Measurements from ENCODE around the gene AGFG2. TPM values are rescaled to one million over a fixed set of nuclear protein-coding genes. Genes with fewer than 3 reads are reported as not detected.

Gene AGFG2
- total and polyA plus RNA-seq, 2 of the 13 experiments (the other 11 are each of a cell fraction or from before 2014, with no cell fraction given), result 125 to 132 TPM

GRCh38 chr7:100568896-100569844 is 30.2 kb downstream of the AGFG2 start (continued):
- TF ChIP-seq SIN3B (IDR thresholded peaks at IDR 0.05; ENCODE audit: low read length) (no peak), ZNF350 (CRISPR knock-in tag; IDR thresholded peaks at IDR 0.05; ENCODE audit: borderline replicate concordance, low read depth) (peak; percentile 31; the same call in 1 of the 2 replicates), HOXA3 (CRISPR knock-in tag; IDR thresholded peaks at IDR 0.05) (no peak), ZNF746 (CRISPR knock-in tag; IDR thresholded peaks at IDR 0.05) (peak; percentile 53; the same call in 1 of the 2 replicates), SOX6 (IDR thresholded peaks at IDR 0.05) (no peak), SOX6 (CRISPR knock-in tag; IDR thresholded peaks at IDR 0.05) (0 out of 2 replicates have a peak, but pooled peaks have one; percentile 58), RBM39 (IDR thresholded peaks at IDR 0.05; ENCODE audit: low read depth, low read length, poor library complexity, severe bottlenecking) (no peak), ZNF572 (CRISPR knock-in tag; IDR thresholded peaks at IDR 0.05) (peak; percentile 92; the same call in 1 of the 2 replicates), TARDBP (CRISPR knock-in tag; IDR thresholded peaks at IDR 0.05) (peak; percentile 65), HDAC6 (IDR thresholded peaks at IDR 0.05; ENCODE audit: low read depth, low read length) (no peak), ZFAT (CRISPR knock-in tag; conservative IDR thresholded peaks at IDR 0.05) (no peak), ZKSCAN1 (IDR thresholded peaks at IDR 0.05; ENCODE audit: low read length) (no peak), SAFB2 (CRISPR knock-in tag; IDR thresholded peaks at IDR 0.05; ENCODE audit: borderline replicate concordance, low read depth) (peak; percentile 17), GABPB1 (CRISPR knock-in tag; IDR thresholded peaks at IDR 0.05) (no peak; the same call in 1 of the 2 replicates), NFIB (CRISPR knock-in tag; IDR thresholded peaks at IDR 0.05; ENCODE audit: borderline replicate concordance) (no peak), CHCHD3 (CRISPR knock-in tag; IDR thresholded peaks at IDR 0.05) (no peak), ZNF225 (CRISPR knock-in tag; IDR thresholded peaks at IDR 0.05) (no peak), ZBTB7B (CRISPR knock-in tag; IDR thresholded peaks at IDR 0.05) (peak; percentile 16; the same call in 1 of the 2 replicates), ETV6 (CRISPR knock-in tag; conservative IDR thresholded peaks at IDR 0.05) (no peak), CCDC6 (CRISPR knock-in tag; IDR thresholded peaks at IDR 0.05) (no peak), ZNF546 (CRISPR knock-in tag; conservative IDR thresholded peaks at IDR 0.05) (no peak), ZMYM3 (CRISPR knock-in tag; IDR thresholded peaks at IDR 0.05) (0 out of 2 replicates have a peak, but pooled peaks have one; percentile 8)
- TF ChIP-seq, protein P1, sequence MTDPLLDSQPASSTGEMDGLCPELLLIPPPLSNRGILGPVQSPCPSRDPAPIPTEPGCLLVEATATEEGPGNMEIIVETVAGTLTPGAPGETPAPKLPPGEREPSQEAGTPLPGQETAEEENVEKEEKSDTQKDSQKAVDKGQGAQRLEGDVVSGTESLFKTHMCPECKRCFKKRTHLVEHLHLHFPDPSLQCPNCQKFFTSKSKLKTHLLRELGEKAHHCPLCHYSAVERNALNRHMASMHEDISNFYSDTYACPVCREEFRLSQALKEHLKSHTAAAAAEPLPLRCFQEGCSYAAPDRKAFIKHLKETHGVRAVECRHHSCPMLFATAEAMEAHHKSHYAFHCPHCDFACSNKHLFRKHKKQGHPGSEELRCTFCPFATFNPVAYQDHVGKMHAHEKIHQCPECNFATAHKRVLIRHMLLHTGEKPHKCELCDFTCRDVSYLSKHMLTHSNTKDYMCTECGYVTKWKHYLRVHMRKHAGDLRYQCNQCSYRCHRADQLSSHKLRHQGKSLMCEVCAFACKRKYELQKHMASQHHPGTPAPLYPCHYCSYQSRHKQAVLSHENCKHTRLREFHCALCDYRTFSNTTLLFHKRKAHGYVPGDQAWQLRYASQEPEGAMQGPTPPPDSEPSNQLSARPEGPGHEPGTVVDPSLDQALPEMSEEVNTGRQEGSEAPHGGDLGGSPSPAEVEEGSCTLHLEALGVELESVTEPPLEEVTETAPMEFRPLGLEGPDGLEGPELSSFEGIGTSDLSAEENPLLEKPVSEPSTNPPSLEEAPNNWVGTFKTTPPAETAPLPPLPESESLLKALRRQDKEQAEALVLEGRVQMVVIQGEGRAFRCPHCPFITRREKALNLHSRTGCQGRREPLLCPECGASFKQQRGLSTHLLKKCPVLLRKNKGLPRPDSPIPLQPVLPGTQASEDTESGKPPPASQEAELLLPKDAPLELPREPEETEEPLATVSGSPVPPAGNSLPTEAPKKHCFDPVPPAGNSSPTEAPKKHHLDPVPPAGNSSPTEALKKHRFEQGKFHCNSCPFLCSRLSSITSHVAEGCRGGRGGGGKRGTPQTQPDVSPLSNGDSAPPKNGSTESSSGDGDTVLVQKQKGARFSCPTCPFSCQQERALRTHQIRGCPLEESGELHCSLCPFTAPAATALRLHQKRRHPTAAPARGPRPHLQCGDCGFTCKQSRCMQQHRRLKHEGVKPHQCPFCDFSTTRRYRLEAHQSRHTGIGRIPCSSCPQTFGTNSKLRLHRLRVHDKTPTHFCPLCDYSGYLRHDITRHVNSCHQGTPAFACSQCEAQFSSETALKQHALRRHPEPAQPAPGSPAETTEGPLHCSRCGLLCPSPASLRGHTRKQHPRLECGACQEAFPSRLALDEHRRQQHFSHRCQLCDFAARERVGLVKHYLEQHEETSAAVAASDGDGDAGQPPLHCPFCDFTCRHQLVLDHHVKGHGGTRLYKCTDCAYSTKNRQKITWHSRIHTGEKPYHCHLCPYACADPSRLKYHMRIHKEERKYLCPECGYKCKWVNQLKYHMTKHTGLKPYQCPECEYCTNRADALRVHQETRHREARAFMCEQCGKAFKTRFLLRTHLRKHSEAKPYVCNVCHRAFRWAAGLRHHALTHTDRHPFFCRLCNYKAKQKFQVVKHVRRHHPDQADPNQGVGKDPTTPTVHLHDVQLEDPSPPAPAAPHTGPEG (CRISPR knock-in tag; IDR thresholded peaks at IDR 0.05), result no peak
- TF ChIP-seq, protein P2, sequence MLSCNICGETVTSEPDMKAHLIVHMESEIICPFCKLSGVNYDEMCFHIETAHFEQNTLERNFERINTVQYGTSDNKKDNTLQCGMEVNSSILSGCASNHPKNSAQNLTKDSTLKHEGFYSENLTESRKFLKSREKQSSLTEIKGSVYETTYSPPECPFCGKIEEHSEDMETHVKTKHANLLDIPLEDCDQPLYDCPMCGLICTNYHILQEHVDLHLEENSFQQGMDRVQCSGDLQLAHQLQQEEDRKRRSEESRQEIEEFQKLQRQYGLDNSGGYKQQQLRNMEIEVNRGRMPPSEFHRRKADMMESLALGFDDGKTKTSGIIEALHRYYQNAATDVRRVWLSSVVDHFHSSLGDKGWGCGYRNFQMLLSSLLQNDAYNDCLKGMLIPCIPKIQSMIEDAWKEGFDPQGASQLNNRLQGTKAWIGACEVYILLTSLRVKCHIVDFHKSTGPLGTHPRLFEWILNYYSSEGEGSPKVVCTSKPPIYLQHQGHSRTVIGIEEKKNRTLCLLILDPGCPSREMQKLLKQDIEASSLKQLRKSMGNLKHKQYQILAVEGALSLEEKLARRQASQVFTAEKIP (CRISPR knock-in tag; IDR thresholded peaks at IDR 0.05; ENCODE audit: borderline replicate concordance), result no peak
